OCI-LY1 (cell line): Measurements from ENCODE around the gene CDH23.

Source experiments
- H2AFZ ChIP-seq: fragments of 200-600 bp; sonication (generic), shearing (Covaris generic); 2 replicates; pipeline ENCODE4 v1.6.0; 2014; ENCODE audit warnings: antibody characterized with exemption, mild to moderate bottlenecking, low read length
- H3F3A ChIP-seq: fragments of 200-600 bp; sonication (generic), shearing (Covaris generic); 2 replicates; pipeline ENCODE4 v1.6.0; 2014; ENCODE audit warnings: mild to moderate bottlenecking, antibody characterized with exemption, low read length, moderate library complexity; ENCODE audit not compliant: insufficient read depth
- H3K27ac ChIP-seq: fragments of 200-600 bp; sonication (generic); 2 replicates; pipeline ENCODE4 v1.5.1; 2014; ENCODE audit warnings: low read length, mixed run types, mild to moderate bottlenecking, low read depth; ENCODE audit not compliant: poor library complexity, severe bottlenecking
- H3K27me3 ChIP-seq: fragments of 200-600 bp; sonication (generic); 2 replicates; pipeline ENCODE4 v1.6.0; 2014; ENCODE audit warnings: antibody characterized with exemption, mild to moderate bottlenecking, low read length, moderate library complexity; ENCODE audit not compliant: insufficient read depth
- H3K36me3 ChIP-seq: fragments of 200-600 bp; sonication (generic); 2 replicates; pipeline ENCODE4 v1.6.1; 2014; ENCODE audit warnings: mild to moderate bottlenecking, antibody characterized with exemption, low read length, moderate library complexity, mixed read lengths; ENCODE audit not compliant: insufficient read depth
- H3K4me1 ChIP-seq: fragments of 200-600 bp; sonication (generic); 2 replicates; pipeline ENCODE4 v1.5.1; 2014; ENCODE audit warnings: mild to moderate bottlenecking, low read length, moderate library complexity; ENCODE audit not compliant: insufficient read depth, severe bottlenecking
- H3K4me2 ChIP-seq: fragments of 200-600 bp; sonication (generic), shearing (Covaris generic); 2 replicates; pipeline ENCODE4 v1.6.1; 2014; ENCODE audit warnings: low read length
- H3K4me3 ChIP-seq: fragments of 200-600 bp; sonication (generic); 2 replicates; pipeline ENCODE4 v1.5.1; 2014; ENCODE audit warnings: low read length, low read depth, mild to moderate bottlenecking, mixed read lengths; ENCODE audit not compliant: poor library complexity, severe bottlenecking
- H3K79me2 ChIP-seq: fragments of 200-600 bp; shearing (Covaris generic); 2 replicates; pipeline ENCODE4 v1.6.1; 2016; ENCODE audit warnings: mixed run types, low read length, mixed read lengths; ENCODE audit not compliant: insufficient read depth
- H3K9ac ChIP-seq: fragments of 200-600 bp; sonication (generic), shearing (Covaris generic); 2 replicates; pipeline ENCODE4 v1.6.1; 2014; ENCODE audit warnings: mild to moderate bottlenecking, low read length, mixed read lengths
- H3K9me2 ChIP-seq: fragments of 200-600 bp; sonication (generic), shearing (Covaris generic); 2 replicates; pipeline ENCODE4 v1.6.1; 2014; ENCODE audit warnings: low read depth, mild to moderate bottlenecking, low read length, mixed read lengths
- H3K9me3 ChIP-seq: fragments of 200-600 bp; shearing (Covaris generic); 2 replicates; pipeline ENCODE4 v1.6.1; 2014; ENCODE audit warnings: low read length, mixed read lengths
- H4K20me1 ChIP-seq: fragments of 200-600 bp; sonication (generic), shearing (Covaris generic); 2 replicates; pipeline ENCODE4 v1.6.0; 2016; ENCODE audit warnings: mild to moderate bottlenecking, low read length; ENCODE audit not compliant: insufficient read depth
- CTCF ChIP-seq: fragments of 200-600 bp; sonication (generic), shearing (Covaris generic); IDR thresholded peaks from 2 replicates; pipeline ENCODE4 v1.5.1; 2017; ENCODE audit warnings: mild to moderate bottlenecking, antibody characterized with exemption, low read length, moderate library complexity, mixed read lengths
- EZH2 ChIP-seq: fragments of 200-600 bp; sonication (generic), shearing (Covaris generic); IDR thresholded peaks from 2 replicates; pipeline ENCODE4 v1.8.0; 2017; ENCODE audit warnings: borderline replicate concordance, mixed run types, mild to moderate bottlenecking, antibody characterized with exemption, low read length, moderate library complexity, mixed read lengths

The CDH23 gene

GRCh38 chr10:71539442-71540118 is 142.9 kb downstream of the CDH23 start:
- H3K9me2 ChIP-seq = no peaks in the 10 kb centered on the region
- H3F3A ChIP-seq = no peaks in the 10 kb centered on the region
- no peaks in the 10 kb centered on the region for H4K20me1 ChIP-seq
- no peaks in the 10 kb centered on the region for H3K9me3 ChIP-seq
- no peak overlapping the region for H3K4me2 ChIP-seq
- no peaks in the 10 kb centered on the region for H3K4me1 ChIP-seq
- no peak for TF ChIP-seq CTCF
- TF ChIP-seq EZH2 = no peak
- H3K9ac ChIP-seq = no peak overlapping the region
- H3K27ac ChIP-seq = no peak overlapping the region
- H3K36me3 ChIP-seq = no peaks in the 10 kb centered on the region
- no peak overlapping the region for H3K4me3 ChIP-seq
- no peak overlapping the region for H2AFZ ChIP-seq
- H3K27me3 ChIP-seq = peaks cover 5% of the 10 kb centered on the region; the same call in 1 of the 2 replicates
- H3K79me2 ChIP-seq = no peaks in the 10 kb centered on the region

GRCh38 chr10:71542478-71542877 is 145.8 kb downstream of the CDH23 start:
- Histone ChIP-seq H3K27me3 (peaks cover 12% of the 10 kb centered on the region; the same call in 1 of the 2 replicates), H3F3A (no peaks in the 10 kb centered on the region), H3K27ac (no peak overlapping the region), H3K9me2 (no peaks in the 10 kb centered on the region), H4K20me1 (no peaks in the 10 kb centered on the region), H3K4me3 (no peak overlapping the region), H3K4me1 (no peaks in the 10 kb centered on the region), H3K4me2 (no peak overlapping the region), H3K9me3 (no peaks in the 10 kb centered on the region), H3K79me2 (no peaks in the 10 kb centered on the region), H3K36me3 (no peaks in the 10 kb centered on the region), H2AFZ (no peak overlapping the region), H3K9ac (no peak overlapping the region)
- TF ChIP-seq CTCF = no peak
- no peak for TF ChIP-seq EZH2

- H3K4me3 ChIP-seq = no peak overlapping the region
- peaks cover 15% of the 10 kb centered on the region for H3K27me3 ChIP-seq
These were observed 147.0 kb downstream of the CDH23 start for GRCh38 chr10:71543608-71544170.

More at GRCh38 chr10:71543608-71544170, 147.0 kb downstream of the CDH23 start:
- Histone ChIP-seq H3F3A (no peaks in the 10 kb centered on the region), H3K27ac (no peak overlapping the region), H3K36me3 (no peaks in the 10 kb centered on the region; the same call in 1 of the 2 replicates), H3K4me1 (no peaks in the 10 kb centered on the region), H3K9ac (no peak overlapping the region), H3K4me2 (no peak overlapping the region), H3K79me2 (no peaks in the 10 kb centered on the region), H3K9me2 (no peaks in the 10 kb centered on the region), H3K9me3 (no peaks in the 10 kb centered on the region), H2AFZ (no peak overlapping the region), H4K20me1 (no peaks in the 10 kb centered on the region)
- TF ChIP-seq CTCF = no peak
- no peak for TF ChIP-seq EZH2
